Suprapubic skin (tissue), 4 donors: Measurements from ENCODE around the gene CLNK. TPM values are rescaled to one million over a fixed set of nuclear protein-coding genes. Genes with fewer than 3 reads are reported as not detected.

Experiments
- DNase-seq, 2 donors: peaks; one replicate each; pipeline ENCODE4 v3.0.0-alpha.2; 2019; ENCODE audit warnings: low spot score in 2 of 2
- H3K27ac ChIP-seq: fragments of 200-600 bp; sonication (generic); one replicate; pipeline ENCODE4 v1.5.1; 2019
- H3K27me3 ChIP-seq: fragments of 200-600 bp; sonication (generic); one replicate; pipeline ENCODE4 v1.5.1; 2019
- H3K36me3 ChIP-seq: fragments of 200-600 bp; sonication (generic); one replicate; pipeline ENCODE4 v1.5.1; 2019
- H3K4me1 ChIP-seq: fragments of 200-600 bp; sonication (generic); one replicate; pipeline ENCODE4 v1.5.1; 2019
- H3K4me3 ChIP-seq: fragments of 200-600 bp; sonication (generic); one replicate; pipeline ENCODE4 v1.5.1; 2019; ENCODE audit warnings: mild to moderate bottlenecking
- H3K9me3 ChIP-seq: fragments of 200-600 bp; sonication (generic); one replicate; pipeline ENCODE4 v1.5.1; 2019
- EP300 ChIP-seq: sonication (generic); formaldehyde crosslinking; IDR thresholded peaks from one replicate; pipeline ENCODE4 v1.6.1; 2017; ENCODE audit warnings: antibody characterized with exemption
- POLR2A ChIP-seq, 2 donors: fragments of 450-650 bp; IDR thresholded peaks; one replicate each; pipeline ENCODE4 v1.6.1; 2017; ENCODE audit warnings: antibody characterized with exemption in 2 of 2, mild to moderate bottlenecking in 2 of 2, moderate library complexity in 2 of 2
- POLR2AphosphoS5 ChIP-seq, 3 donors: sonication (generic); formaldehyde crosslinking; IDR thresholded peaks; one replicate each; pipeline ENCODE4 v1.6.1; 2017; ENCODE audit warnings: antibody characterized with exemption in 3 of 3
- WGBS: methylation state at CpG from one replicate; pipeline ENCODE4 v1.1.5; 2018; 5-methylcytosine and 5-hydroxymethylcytosine counted together
- total RNA-seq, 4 donors: library from RNA; depleted of rRNA; stranded (reverse); fragments of >200 nt; gene quantifications; one replicate each; pipeline ENCODE4 v1.1.0, GENCODE V29; 2016
- TF ChIP-seq, protein P1 (sequence below), 2 donors: fragments of 200-600 bp in 1 of 2; fragments of 450-650 bp in 1 of 2; sonication (generic) in 1 of 2; IDR thresholded peaks; one replicate each; pipeline ENCODE4 v1.5.1; 2016 to 2019; ENCODE audit warnings: antibody characterized with exemption in 2 of 2, mild to moderate bottlenecking in 1 of 2, moderate library complexity in 1 of 2

Gene CLNK
- total RNA-seq, 4 donors from 2014 or later, result 0.11 to 0.64 (median 0.52) TPM; not detected in 1

DNA sequence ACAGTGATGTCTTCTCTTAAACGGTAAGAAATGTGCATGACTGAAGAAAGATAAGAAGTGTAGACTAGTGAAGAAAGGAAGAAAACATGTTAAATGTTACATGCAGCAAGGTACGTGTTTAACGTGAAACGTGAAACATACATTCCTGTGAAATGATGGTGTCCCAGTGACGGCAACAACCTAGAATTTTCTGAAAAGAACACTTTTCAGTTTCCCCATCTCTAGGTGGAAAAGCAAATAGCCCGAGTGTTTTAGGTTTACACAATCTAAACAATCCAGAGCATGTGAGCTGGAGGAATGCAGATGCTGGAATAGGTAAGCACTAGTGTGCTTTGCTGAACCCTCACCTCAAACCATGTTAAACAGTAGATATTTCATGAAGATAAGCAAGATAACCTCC, 60.7 kb downstream of the CLNK start:
- Histone ChIP-seq H3K4me3 (no peak overlapping the region), H3K9me3 (no peaks in the 10 kb centered on the region), H3K4me1 (no peaks in the 10 kb centered on the region), H3K36me3 (no peaks in the 10 kb centered on the region), H3K27me3 (no peaks in the 10 kb centered on the region), H3K27ac (no peak overlapping the region)
- 85% methylated on average over 6 of the region's 6 CpGs for WGBS
- no peak for DNase-seq
- TF ChIP-seq, protein P1, sequence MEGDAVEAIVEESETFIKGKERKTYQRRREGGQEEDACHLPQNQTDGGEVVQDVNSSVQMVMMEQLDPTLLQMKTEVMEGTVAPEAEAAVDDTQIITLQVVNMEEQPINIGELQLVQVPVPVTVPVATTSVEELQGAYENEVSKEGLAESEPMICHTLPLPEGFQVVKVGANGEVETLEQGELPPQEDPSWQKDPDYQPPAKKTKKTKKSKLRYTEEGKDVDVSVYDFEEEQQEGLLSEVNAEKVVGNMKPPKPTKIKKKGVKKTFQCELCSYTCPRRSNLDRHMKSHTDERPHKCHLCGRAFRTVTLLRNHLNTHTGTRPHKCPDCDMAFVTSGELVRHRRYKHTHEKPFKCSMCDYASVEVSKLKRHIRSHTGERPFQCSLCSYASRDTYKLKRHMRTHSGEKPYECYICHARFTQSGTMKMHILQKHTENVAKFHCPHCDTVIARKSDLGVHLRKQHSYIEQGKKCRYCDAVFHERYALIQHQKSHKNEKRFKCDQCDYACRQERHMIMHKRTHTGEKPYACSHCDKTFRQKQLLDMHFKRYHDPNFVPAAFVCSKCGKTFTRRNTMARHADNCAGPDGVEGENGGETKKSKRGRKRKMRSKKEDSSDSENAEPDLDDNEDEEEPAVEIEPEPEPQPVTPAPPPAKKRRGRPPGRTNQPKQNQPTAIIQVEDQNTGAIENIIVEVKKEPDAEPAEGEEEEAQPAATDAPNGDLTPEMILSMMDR (IDR thresholded peaks at IDR 0.05), result no peak
- TF ChIP-seq POLR2A (IDR thresholded peaks at IDR 0.05) (no peak), POLR2AphosphoS5 (IDR thresholded peaks at IDR 0.05) (no peak), EP300 (no peak)

DNA sequence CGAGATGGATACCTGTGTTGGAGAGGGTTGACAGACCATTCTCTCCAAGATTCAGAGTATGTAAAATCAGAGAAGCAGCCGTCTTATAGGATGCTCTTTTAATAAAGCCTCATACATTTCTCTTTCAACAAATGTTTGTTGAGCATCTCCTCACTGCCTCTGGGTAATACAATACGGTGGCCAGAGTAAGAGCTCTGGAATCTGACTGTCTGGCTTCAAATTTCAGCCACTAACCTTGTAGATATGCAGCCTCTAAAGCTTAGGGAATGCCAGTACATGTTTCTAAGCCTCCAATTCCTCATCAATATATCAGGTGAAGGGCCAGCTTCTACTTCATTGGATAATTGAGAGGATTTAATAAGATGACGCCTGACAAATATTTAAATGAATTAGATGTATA, 61.3 kb downstream of the CLNK start:
- H3K4me3 ChIP-seq, result no peak overlapping the region
- WGBS, result 46% methylated on average over 4 of the region's 4 CpGs
- H3K4me1 ChIP-seq, result no peaks in the 10 kb centered on the region
- no peak overlapping the region for H3K27ac ChIP-seq
- H3K27me3 ChIP-seq, result no peaks in the 10 kb centered on the region
- TF ChIP-seq, protein P1 (IDR thresholded peaks at IDR 0.05), result no peak
- TF ChIP-seq POLR2A (IDR thresholded peaks at IDR 0.05) (no peak), POLR2AphosphoS5 (IDR thresholded peaks at IDR 0.05) (no peak), EP300 (no peak)
- no peak for DNase-seq
- no peaks in the 10 kb centered on the region for H3K9me3 ChIP-seq
- no peaks in the 10 kb centered on the region for H3K36me3 ChIP-seq

DNA sequence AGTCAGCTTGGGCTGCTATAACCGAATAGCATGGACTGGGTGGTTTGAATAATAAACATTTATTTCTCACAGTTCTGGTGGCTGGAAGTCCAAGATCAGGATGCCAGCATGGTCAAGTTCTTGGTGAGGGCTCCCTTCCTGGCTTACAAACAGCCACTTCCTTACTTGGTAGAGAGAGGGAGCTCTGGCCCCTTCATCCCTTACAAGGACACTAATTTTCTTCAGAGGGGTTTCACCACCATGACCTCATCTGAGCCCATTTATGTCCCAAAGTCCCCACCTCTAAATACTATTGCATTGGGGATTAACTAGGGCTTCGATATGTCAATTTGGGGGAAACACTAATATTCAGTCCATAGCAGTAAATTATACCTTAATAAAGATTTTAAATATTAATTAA, 61.8 kb downstream of the CLNK start:
- no peak for DNase-seq
- TF ChIP-seq EP300 (no peak), POLR2AphosphoS5 (IDR thresholded peaks at IDR 0.05) (no peak), POLR2A (IDR thresholded peaks at IDR 0.05) (no peak)
- TF ChIP-seq, protein P1 (IDR thresholded peaks at IDR 0.05), result no peak
- no peaks in the 10 kb centered on the region for H3K36me3 ChIP-seq
- no peaks in the 10 kb centered on the region for H3K9me3 ChIP-seq
- WGBS, result 82% methylated on average over 2 of the region's 2 CpGs
- no peaks in the 10 kb centered on the region for H3K27me3 ChIP-seq
- no peak overlapping the region for H3K27ac ChIP-seq
- H3K4me3 ChIP-seq, result no peak overlapping the region
- H3K4me1 ChIP-seq, result no peaks in the 10 kb centered on the region

DNA sequence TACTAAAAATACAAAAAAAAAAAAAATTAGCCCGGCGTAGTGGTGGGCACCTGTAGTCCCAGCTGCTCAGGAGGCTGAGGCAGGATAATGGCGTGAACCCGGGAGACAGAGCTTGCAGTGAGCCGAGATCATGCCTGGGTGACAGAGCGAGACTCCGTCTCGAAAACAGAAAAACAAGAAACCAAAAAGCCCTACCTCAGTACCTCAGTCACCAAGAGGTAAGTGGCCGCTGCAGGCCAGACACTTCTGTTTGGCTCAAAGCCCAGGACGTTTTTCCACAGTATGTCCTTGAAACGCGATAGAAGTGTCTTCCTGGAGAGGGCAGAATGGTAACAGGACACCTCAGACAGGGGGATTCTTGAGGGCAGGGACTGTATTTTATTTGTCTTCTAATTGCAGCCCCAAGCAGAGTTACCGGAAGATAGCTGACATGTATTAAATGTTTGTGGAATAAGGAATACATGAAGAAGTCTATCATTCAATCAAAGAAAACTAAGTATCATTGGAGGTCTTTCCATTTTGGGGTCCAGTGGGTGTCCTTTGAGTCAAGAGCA, 63.6 kb downstream of the CLNK start:
- no peak overlapping the region for H3K27ac ChIP-seq
- no peaks in the 10 kb centered on the region for H3K9me3 ChIP-seq
- no peak for DNase-seq
- no peaks in the 10 kb centered on the region for H3K27me3 ChIP-seq
- no peaks in the 10 kb centered on the region for H3K4me1 ChIP-seq
- no peaks in the 10 kb centered on the region for H3K36me3 ChIP-seq
- H3K4me3 ChIP-seq, result no peak overlapping the region
- TF ChIP-seq POLR2AphosphoS5 (IDR thresholded peaks at IDR 0.05), result no peak
- TF ChIP-seq POLR2A (IDR thresholded peaks at IDR 0.05), result no peak
- TF ChIP-seq, protein P1 (IDR thresholded peaks at IDR 0.05), result no peak
- TF ChIP-seq EP300, result no peak
- 81% methylated on average over 13 of the region's 13 CpGs for WGBS

DNA sequence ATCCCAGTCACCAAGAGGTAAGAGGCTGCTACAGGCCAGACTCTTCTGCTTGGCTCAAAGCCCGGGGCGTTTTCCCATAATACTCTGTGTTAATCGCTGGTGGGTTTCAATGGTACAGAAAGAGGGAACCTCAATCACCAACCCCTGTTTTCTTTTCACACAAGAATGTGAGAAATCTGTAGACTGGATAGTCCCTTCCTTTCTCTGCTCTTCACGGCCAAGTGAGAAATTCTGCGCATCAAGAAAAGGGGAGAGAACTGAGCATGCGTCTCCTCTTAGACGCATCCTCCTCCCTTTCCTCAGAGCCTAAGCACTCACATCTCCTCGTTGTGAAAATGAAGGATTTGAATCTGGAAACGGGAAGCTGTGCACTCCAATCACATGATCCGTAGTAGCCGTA, 64.7 kb downstream of the CLNK start:
- Histone ChIP-seq H3K27ac (no peak overlapping the region), H3K4me1 (no peaks in the 10 kb centered on the region), H3K9me3 (no peaks in the 10 kb centered on the region), H3K4me3 (no peak overlapping the region), H3K27me3 (no peaks in the 10 kb centered on the region), H3K36me3 (no peaks in the 10 kb centered on the region)
- TF ChIP-seq POLR2A (IDR thresholded peaks at IDR 0.05), result no peak
- TF ChIP-seq, protein P1 (IDR thresholded peaks at IDR 0.05), result no peak
- no peak for TF ChIP-seq POLR2AphosphoS5 (IDR thresholded peaks at IDR 0.05)
- no peak for TF ChIP-seq EP300
- WGBS, result 86% methylated on average over 11 of the region's 11 CpGs
- DNase-seq, result no peak
